A673 (cell line): ENCODE measurements around the gene SKOR1. TPM values are rescaled to one million over a fixed set of nuclear protein-coding genes. Genes with fewer than 3 reads are reported as not detected.

Experiments used
- BruUV-seq: library from RNA; stranded (reverse); fragments of 400-500 nt; replicated peaks from 2 replicates; lab custom pipeline; 2021; lab: Mats Ljungman, UMichigan
- CTCF ChIA-PET: fragments of 300-600 bp; sonication (Branson Sonifier 250); formaldehyde crosslinking; loops from one replicate; lab custom pipeline; 2022; ENCODE audit warnings: antibody characterized with exemption; lab: Charles Lee
- POLR2A ChIA-PET: fragments of 300-600 bp; sonication (Branson Sonifier 250); formaldehyde crosslinking; loops from one replicate; lab custom pipeline; 2022; ENCODE audit warnings: antibody characterized with exemption; ENCODE audit not compliant: low non-redundant PET; lab: Charles Lee
- DNase-seq: peaks from one replicate; pipeline ENCODE4 v3.0.0-alpha.2; 2015; ENCODE audit warnings: low spot score
- H3K27ac ChIP-seq: fragments of 200-600 bp; sonication (generic); 2 replicates; pipeline ENCODE4 v1.5.1; 2016; ENCODE audit warnings: mixed run types, low read depth, mild to moderate bottlenecking, mixed read lengths, antibody characterized with exemption, low read length; ENCODE audit not compliant: poor library complexity, severe bottlenecking
- H3K27me3 ChIP-seq: fragments of 200-600 bp; sonication (generic); replicated peaks from 2 replicates; pipeline ENCODE4 v1.6.1; 2017; ENCODE audit warnings: mixed run types, low read depth, mild to moderate bottlenecking, mixed read lengths, antibody characterized with exemption, low read length; ENCODE audit not compliant: insufficient read depth, poor library complexity
- H3K36me3 ChIP-seq: fragments of 200-600 bp; sonication (generic); 2 replicates; pipeline ENCODE4 v1.6.1; 2016; ENCODE audit warnings: mixed run types, mild to moderate bottlenecking, mixed read lengths, antibody characterized with exemption, low read length; ENCODE audit not compliant: insufficient read depth, poor library complexity, severe bottlenecking
- H3K4me1 ChIP-seq: fragments of 200-600 bp; sonication (generic); 2 replicates; pipeline ENCODE4 v1.6.1; 2017; ENCODE audit warnings: mixed run types, mild to moderate bottlenecking, mixed read lengths, antibody characterized with exemption, low read length; ENCODE audit not compliant: insufficient read depth, poor library complexity, severe bottlenecking
- H3K4me3 ChIP-seq: fragments of 200-600 bp; sonication (generic); 2 replicates; pipeline ENCODE4 v1.5.1; 2016; ENCODE audit warnings: low read depth, mixed run types, mild to moderate bottlenecking, mixed read lengths, low read length; ENCODE audit not compliant: poor library complexity, severe bottlenecking
- H3K9me3 ChIP-seq: fragments of 200-600 bp; sonication (generic); 2 replicates; pipeline ENCODE4 v1.6.1; 2016; ENCODE audit warnings: mixed run types, low read depth, mild to moderate bottlenecking, mixed read lengths, antibody characterized with exemption, low read length; ENCODE audit not compliant: poor library complexity, severe bottlenecking
- EZH2 ChIP-seq: fragments of 200-600 bp; sonication (generic); IDR thresholded peaks from 2 replicates; pipeline ENCODE4 v1.6.1; 2017; ENCODE audit warnings: borderline replicate concordance, low read depth, mild to moderate bottlenecking, mixed read lengths, antibody characterized with exemption, low read length; ENCODE audit not compliant: poor library complexity, severe bottlenecking
- intact Hi-C: fragments of 100-400 bp; cut with micrococcal nuclease; formaldehyde crosslinking; loops from one replicate; pipeline ENCODE4 v1.10.0; 2022; ENCODE audit not compliant: unreplicated experiment
- total RNA-seq: library from RNA; stranded (reverse); gene quantifications from 2 replicates; pipeline ENCODE4 v1.2.3, GENCODE V29; 2021
- TF ChIP-seq, protein P1 (sequence below): fragments of 300-800, 200-600 bp; sonication (generic); conservative IDR thresholded peaks from 2 replicates; pipeline ENCODE4 v1.5.1; 2017; ENCODE audit warnings: low read depth, mild to moderate bottlenecking, antibody characterized with exemption, low read length, moderate library complexity, mixed read lengths

The SKOR1 gene
- total RNA-seq, 1 experiment from 2014 or later, result 0.21 TPM

DNA sequence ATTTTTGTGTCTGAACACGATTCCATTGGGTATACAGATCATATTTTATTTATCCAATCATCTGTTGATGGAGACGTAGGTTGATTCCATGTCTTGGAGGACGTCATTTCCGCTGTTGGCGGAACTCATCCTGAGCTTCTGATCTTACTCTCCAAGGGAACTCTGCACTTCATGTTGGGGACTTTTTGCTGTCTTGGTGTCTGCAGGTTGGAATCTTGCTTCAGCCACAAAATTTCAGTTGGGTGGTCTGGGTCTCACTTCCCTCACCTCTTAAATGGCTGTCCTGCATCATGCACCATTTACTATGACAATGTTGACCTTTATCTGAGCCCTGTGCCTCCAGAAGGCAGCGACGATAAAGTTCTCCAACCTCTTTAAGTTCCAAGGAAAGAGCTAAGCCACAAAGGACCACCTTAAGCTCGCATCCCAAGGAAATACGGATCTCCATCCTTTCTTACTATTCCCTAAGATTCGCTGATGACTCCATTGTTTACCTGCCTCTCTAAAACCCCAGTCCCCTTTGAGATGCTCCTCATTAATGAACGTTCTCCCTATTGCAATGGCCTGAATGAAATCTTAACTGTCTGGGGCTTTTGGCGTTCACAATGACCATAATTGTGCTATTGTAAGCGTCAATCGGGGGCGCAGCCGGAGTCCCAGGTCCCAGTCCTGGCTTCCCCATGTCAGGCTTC, 37.6 kb downstream of the SKOR1 start:
- no peak overlapping the region for H3K27ac ChIP-seq
- H3K4me1 ChIP-seq, result no peaks in the 10 kb centered on the region
- TF ChIP-seq EZH2, result no peak
- TF ChIP-seq, protein P1, sequence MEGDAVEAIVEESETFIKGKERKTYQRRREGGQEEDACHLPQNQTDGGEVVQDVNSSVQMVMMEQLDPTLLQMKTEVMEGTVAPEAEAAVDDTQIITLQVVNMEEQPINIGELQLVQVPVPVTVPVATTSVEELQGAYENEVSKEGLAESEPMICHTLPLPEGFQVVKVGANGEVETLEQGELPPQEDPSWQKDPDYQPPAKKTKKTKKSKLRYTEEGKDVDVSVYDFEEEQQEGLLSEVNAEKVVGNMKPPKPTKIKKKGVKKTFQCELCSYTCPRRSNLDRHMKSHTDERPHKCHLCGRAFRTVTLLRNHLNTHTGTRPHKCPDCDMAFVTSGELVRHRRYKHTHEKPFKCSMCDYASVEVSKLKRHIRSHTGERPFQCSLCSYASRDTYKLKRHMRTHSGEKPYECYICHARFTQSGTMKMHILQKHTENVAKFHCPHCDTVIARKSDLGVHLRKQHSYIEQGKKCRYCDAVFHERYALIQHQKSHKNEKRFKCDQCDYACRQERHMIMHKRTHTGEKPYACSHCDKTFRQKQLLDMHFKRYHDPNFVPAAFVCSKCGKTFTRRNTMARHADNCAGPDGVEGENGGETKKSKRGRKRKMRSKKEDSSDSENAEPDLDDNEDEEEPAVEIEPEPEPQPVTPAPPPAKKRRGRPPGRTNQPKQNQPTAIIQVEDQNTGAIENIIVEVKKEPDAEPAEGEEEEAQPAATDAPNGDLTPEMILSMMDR, result no peak
- no peaks in the 10 kb centered on the region for H3K27me3 ChIP-seq
- DNase-seq, result no peak
- POLR2A ChIA-PET, result no interaction called here
- CTCF ChIA-PET, result interaction anchor here (0.9 to 2.3 kb wide), 3 partner anchors 22 to 292 kb away, joined by 3 to 19 read pairs (median 6); no protein-coding TSS in a partner anchor
- BruUV-seq, result no TSS peak
- H3K9me3 ChIP-seq, result no peaks in the 10 kb centered on the region
- H3K36me3 ChIP-seq, result no peaks in the 10 kb centered on the region
- peak overlapping the region; percentile 38 for H3K4me3 ChIP-seq
- intact Hi-C loops, result loop anchor here (1.0 to 5.0 kb wide), 3 partner anchors 292 to 348 kb away; no protein-coding TSS in a partner anchor

DNA sequence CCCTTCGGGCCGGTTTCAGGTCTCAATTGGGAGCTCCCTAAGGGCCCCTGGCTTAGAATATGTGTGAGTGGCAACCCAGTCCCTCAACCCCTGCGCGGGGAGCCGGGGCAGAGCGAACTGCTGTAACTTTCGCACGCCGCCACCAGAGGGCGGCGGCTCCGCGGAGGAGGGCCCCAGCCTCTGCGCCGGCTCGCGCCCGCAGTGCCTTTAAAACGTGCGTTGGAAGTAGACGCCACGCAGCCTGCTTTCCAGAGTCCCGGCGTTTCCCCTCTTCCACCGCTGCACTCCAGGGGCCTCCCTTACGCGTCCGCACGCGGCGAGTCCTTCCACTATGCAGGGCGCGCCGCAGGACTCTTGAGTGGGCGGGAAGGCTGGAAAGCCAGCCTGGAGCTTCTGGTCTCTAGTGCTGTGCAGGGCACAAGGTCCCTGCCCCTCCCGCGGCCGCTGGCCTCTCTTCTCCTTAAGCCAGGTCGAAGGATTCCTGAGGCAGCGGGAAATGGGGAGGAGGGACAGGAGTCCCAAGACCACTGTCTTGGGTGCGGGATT, 38.2 kb downstream of the SKOR1 start:
- BruUV-seq, result no TSS peak
- intact Hi-C loops, result loop anchor here (1.0 to 5.0 kb wide), 3 partner anchors 292 to 347 kb away; no protein-coding TSS in a partner anchor
- POLR2A ChIA-PET, result no interaction called here

DNA sequence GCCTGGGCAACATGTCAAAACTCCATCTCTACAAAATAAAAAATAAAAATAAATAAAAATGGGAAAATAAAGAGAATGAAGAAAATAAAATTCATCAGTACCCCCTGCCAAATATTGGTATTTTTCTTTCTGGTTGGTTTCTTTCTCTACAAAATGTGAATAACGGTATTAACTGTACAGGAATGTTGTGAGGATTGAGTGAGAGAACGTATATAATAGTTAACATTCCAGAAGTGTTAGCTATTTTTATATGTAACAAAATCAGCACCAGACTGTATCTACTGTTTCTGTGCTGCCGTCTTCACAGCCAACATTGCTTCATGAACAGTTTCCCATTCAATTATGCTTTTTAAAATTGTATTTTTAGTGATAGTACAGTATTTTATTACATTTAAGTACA, 40.0 kb downstream of the SKOR1 start:
- intact Hi-C loops, result no loop called here
- Histone ChIP-seq H3K27me3 (no peaks in the 10 kb centered on the region), H3K36me3 (no peaks in the 10 kb centered on the region), H3K4me1 (no peaks in the 10 kb centered on the region), H3K9me3 (no peaks in the 10 kb centered on the region), H3K27ac (no peak overlapping the region), H3K4me3 (no peak overlapping the region)
- TF ChIP-seq EZH2, result no peak
- TF ChIP-seq, protein P1, result no peak
- CTCF ChIA-PET, result no interaction called here
- POLR2A ChIA-PET, result no interaction called here
- DNase-seq, result no peak
- BruUV-seq, result no TSS peak

More for the DNA sequence above, 38.2 kb downstream of the SKOR1 start:
- peak overlapping the region; percentile 38 for H3K4me3 ChIP-seq
- H3K27me3 ChIP-seq, result no peaks in the 10 kb centered on the region
- no peaks in the 10 kb centered on the region for H3K9me3 ChIP-seq
- TF ChIP-seq EZH2, result no peak
- TF ChIP-seq, protein P1, result peak; percentile 97
- no peaks in the 10 kb centered on the region for H3K4me1 ChIP-seq
- H3K27ac ChIP-seq, result no peak overlapping the region
- CTCF ChIA-PET, result interaction anchor here (0.9 to 2.3 kb wide), 3 partner anchors 21 to 291 kb away, joined by 3 to 19 read pairs (median 6); no protein-coding TSS in a partner anchor
- peak; percentile 91 for DNase-seq
- no peaks in the 10 kb centered on the region for H3K36me3 ChIP-seq
